ENCODE data around the gene THEMIS.
"Not testable (repeated sequence)": the region's sequence is repeated elsewhere in the genome, so short reads cannot be mapped to it uniquely, and the experiment has no call there.

Gene THEMIS

GRCh38 chr6:127793396-127793795, 107.5 kb downstream of the THEMIS start:
- no peak for DNase-seq

GRCh38 chr6:127792616-127793015, 108.2 kb downstream of the THEMIS start:
- DNase-seq, result no peak

GRCh38 chr6:127791779-127792528, 108.9 kb downstream of the THEMIS start:
- DNase-seq, result no peak

GRCh38 chr6:127790571-127790970, 110.3 kb downstream of the THEMIS start:
- no peak for DNase-seq

- DNase-seq, result no peak
Observed at GRCh38 chr6:127786109-127786508, 114.7 kb downstream of the THEMIS start.

GRCh38 chr6:127784468-127784867, 116.4 kb downstream of the THEMIS start:
- no peak for DNase-seq

- not testable (repeated sequence) for DNase-seq
Observed at GRCh38 chr6:127781636-127782272, 119.1 kb downstream of the THEMIS start.

- DNase-seq, result no peak
Observed at GRCh38 chr6:127776320-127776719, 124.5 kb downstream of the THEMIS start.

GRCh38 chr6:127775371-127775770, 125.5 kb downstream of the THEMIS start:
- no peak for DNase-seq

- DNase-seq, result no peak
Observed at GRCh38 chr6:127768745-127769144, 132.1 kb downstream of the THEMIS start.

GRCh38 chr6:127768223-127768622, 132.6 kb downstream of the THEMIS start:
- no peak for DNase-seq

- DNase-seq, result no peak
Observed at GRCh38 chr6:127765949-127766348, 134.9 kb downstream of the THEMIS start.

- no peak for DNase-seq
Observed at GRCh38 chr6:127762284-127762683, 138.6 kb downstream of the THEMIS start.

GRCh38 chr6:127761084-127761483, 139.8 kb downstream of the THEMIS start:
- DNase-seq, result no peak

- no peak for DNase-seq
Observed at GRCh38 chr6:127749095-127749494, 151.8 kb downstream of the THEMIS start.

GRCh38 chr6:127748290-127748689, 152.6 kb downstream of the THEMIS start:
- DNase-seq, result no peak

- DNase-seq, result no peak
Observed at GRCh38 chr6:127738423-127738822, 162.4 kb downstream of the THEMIS start.

GRCh38 chr6:127737768-127738167, 163.1 kb downstream of the THEMIS start:
- DNase-seq, result no peak

GRCh38 chr6:127737009-127737486, 163.8 kb downstream of the THEMIS start:
- no peak for DNase-seq

- no peak for DNase-seq
Observed at GRCh38 chr6:127732927-127733326, 167.9 kb downstream of the THEMIS start.

- no peak for DNase-seq
Observed at GRCh38 chr6:127727260-127727953, 173.5 kb downstream of the THEMIS start.

- no peak for DNase-seq
Observed at GRCh38 chr6:127725821-127726220, 175.0 kb downstream of the THEMIS start.

- no peak for DNase-seq
Observed at GRCh38 chr6:127718694-127719093, 182.2 kb downstream of the THEMIS start.

GRCh38 chr6:127717384-127717783, 183.5 kb downstream of the THEMIS start:
- no peak for DNase-seq
